Measurements from ENCODE around the gene ASNSD1.
A peak's percentile ranks its signal among the peaks of the same experiment; 100 is the strongest.

Gene ASNSD1

DNA sequence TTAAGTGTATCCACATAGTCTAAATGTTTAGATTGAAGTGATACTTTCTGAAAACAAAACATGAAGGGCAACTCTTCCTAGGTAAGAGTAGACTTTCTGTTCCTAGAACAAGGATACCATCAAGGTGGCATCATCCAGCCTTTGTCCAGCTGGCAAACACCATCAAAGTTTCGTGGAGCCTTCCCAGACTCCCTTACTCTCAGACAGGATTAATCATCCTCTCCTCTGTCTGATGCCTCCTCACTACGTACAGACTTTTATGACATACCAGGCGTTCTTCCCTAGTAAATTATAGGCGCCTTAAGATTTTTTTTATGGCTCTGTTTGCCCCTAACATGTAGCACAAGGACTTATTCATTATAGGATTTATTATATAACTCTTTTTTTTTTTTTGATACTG, 29.4 kb upstream of the ASNSD1 start:
- DNase-seq (ENCODE audit: insufficient read length, low spot score) = no peak
- TF ChIP-seq CTCF (IDR thresholded peaks at IDR 0.05; ENCODE audit: insufficient read depth, missing control alignments) = no peak
- no peak for FAIRE-seq

GRCh38 chr2:189633392-189633811, 27.9 kb upstream of the ASNSD1 start:
- DNase-seq (ENCODE audit: insufficient read length, low spot score) = no peak
- FAIRE-seq = no peak
- TF ChIP-seq CTCF (IDR thresholded peaks at IDR 0.05; ENCODE audit: insufficient read depth, missing control alignments) = peak; percentile 35

DNA sequence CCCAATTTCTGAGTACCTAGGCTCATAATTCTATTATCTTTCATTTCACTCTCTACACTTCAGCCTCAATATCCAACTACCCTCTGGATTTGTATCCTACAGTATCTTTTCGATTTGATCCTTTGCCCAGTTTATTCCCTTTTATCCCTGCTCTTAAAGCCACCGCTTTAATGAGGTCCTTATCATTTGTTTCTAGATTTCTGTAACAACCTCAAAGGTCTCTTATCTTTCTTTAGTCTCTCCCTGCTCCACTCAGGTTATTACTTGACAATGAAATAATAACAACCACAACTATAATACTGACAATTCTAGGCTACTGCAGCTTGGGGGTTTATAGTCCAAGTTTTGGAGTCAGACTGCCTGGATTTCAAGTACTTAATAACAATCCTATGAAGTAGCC, 25.9 kb upstream of the ASNSD1 start:
- FAIRE-seq (no peak), DNase-seq (ENCODE audit: insufficient read length, low spot score) (no peak)
- no peak for TF ChIP-seq CTCF (IDR thresholded peaks at IDR 0.05; ENCODE audit: insufficient read depth, missing control alignments)

DNA sequence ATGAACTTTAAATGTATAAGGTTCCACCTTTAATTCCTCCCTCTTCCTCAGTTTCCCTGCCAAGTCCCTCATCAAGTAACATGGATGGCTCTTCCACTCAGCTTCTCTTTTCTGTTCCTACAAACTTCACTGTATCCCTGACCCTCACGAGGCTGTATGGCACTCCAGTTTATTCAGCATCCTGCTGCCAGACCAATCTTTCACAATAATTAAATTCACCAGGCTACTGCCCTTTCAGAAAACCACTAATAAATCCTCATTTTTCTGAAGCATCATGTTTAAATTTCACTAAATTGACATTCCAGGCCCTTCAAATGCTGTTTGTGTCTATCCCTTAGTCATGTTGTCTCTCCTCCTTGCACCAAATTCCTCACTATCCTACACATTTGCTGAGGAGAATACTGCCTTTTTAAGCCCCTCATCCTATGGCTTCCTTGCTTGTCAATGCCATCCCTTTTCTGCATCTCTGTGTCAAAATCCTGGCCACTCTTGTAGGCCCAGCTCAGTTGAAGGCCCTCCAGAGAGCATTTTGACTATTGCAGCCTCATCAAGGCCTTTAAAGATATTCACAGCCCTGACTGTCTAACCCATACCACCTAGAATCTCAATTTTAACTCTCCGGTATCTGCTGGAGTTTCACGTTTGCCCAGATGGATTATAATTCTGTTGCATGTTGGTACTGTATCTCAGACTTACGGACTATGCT, 22.8 kb upstream of the ASNSD1 start:
- no peak for DNase-seq (ENCODE audit: insufficient read length, low spot score)
- TF ChIP-seq CTCF (IDR thresholded peaks at IDR 0.05; ENCODE audit: insufficient read depth, missing control alignments) = no peak
- no peak for FAIRE-seq

- TF ChIP-seq CTCF (IDR thresholded peaks at IDR 0.05; ENCODE audit: insufficient read depth, missing control alignments) = no peak
- FAIRE-seq (no peak), DNase-seq (ENCODE audit: insufficient read length, low spot score) (no peak)
These were observed 22.2 kb upstream of the ASNSD1 start for GRCh38 chr2:189639007-189639609.

DNA sequence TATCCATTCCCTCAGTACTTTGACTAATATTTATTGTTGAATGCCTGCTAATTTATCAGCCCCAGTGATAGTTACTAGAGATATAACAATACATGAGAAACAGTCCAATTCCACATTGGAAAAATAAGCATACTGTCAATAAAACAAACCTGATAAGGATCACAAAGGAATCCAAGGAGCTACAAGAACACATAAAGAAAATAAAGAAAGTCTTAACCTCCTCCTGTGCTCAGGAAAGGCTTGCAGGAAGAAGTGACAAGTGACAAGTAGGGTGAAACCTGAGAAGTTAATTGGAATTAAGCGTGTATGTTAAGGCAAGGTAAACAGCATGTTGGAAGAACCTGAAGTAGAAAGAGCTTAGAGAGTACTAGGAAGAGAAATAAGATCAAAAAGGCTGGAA, 20.3 kb upstream of the ASNSD1 start:
- no peak for FAIRE-seq
- DNase-seq (ENCODE audit: insufficient read length, low spot score) = no peak
- TF ChIP-seq CTCF (IDR thresholded peaks at IDR 0.05; ENCODE audit: insufficient read depth, missing control alignments) = no peak

DNA sequence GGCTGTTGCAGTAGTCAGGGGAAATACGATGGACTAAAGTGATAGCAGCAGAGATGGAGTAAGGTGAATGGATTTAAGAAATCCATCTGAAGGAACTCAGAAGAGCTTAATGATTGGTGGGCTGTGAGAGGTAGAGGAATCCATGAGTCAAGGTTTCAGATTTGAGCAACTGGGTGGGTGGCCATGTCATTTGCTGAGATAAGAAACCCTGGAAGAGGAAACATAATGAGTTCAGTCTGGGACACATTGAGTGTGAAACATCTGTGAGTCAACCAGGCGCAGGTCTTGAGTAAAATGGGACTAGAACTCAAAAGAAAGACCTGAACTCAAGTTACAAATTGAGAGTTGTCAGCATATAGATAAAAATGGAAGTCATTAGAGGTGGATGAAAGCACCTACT, 19.7 kb upstream of the ASNSD1 start:
- TF ChIP-seq CTCF (IDR thresholded peaks at IDR 0.05; ENCODE audit: insufficient read depth, missing control alignments) = no peak
- DNase-seq (ENCODE audit: insufficient read length, low spot score) = no peak
- no peak for FAIRE-seq

Measured in D721Med (cell line).